Spleen (tissue), 7 donors: ENCODE data around the gene AADAC.

Experiments used
- CTCF ChIP-seq, 11 experiments: fragments of 200-600 bp in 7 of 11; fragments of 450-650 bp in 4 of 11; sonication (generic) in 4 of 11; IDR thresholded peaks in 8 of 11; conservative IDR thresholded peaks in 3 of 11; 1 replicate in 7 of 11; 2 replicates in 4 of 11; pipeline versions ENCODE4 v1.4.0 to v1.8.0; 2016 to 2021; ENCODE audit warnings: antibody characterized with exemption in 11 of 11, inconsistent platforms in 4 of 11, mild to moderate bottlenecking in 1 of 11
- POLR2A ChIP-seq, 3 donors: fragments of 450-650 bp; IDR thresholded peaks; one replicate each; pipeline ENCODE4 v1.5.1; 2017; ENCODE audit warnings: antibody characterized with exemption in 3 of 3, mild to moderate bottlenecking in 1 of 3
- POLR2AphosphoS5 ChIP-seq, 3 donors: sonication (generic); formaldehyde crosslinking; IDR thresholded peaks; one replicate each; pipeline ENCODE4 v1.5.1; 2017; ENCODE audit warnings: antibody characterized with exemption in 3 of 3
- donor health status: DM: no; HTN: no; CAD: no; lungs with moderate emphysema.
- donor health status: DM: no; HTN: no; CAD: no.
- donor health status: DM: no; HTN: no; CAD: no.

DNA sequence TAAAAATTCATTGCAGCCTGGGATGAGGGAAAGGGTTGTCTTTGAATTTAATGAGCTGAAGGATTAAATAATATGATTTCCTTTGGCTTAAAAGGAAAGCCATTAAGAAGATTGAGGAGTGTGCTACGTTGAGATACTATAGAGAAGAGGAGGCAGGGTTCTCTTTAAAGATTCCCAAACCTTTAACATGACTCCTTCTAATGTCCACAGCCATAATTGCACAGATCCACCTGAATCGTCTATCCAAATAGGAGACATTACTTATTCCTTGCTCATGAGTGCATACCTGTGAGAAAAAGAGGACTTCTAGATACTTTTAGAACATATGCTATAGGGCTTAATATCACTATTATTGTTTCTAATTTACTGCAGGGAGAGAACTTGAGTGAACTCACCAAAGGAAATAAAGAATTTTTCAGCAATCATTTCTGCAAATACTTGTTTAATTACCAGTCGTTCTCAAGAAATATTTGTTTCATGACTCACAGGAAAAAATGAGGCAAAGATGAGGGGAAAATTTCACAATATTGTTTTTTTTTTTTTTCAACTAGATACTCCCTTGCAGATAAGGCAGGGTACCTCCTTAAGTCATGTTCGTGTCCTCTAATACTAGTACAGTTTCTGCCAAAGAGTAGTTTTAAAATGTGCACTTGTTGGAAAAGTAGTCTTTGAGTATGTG lies 50.6 kb downstream of the AADAC start:
- TF ChIP-seq CTCF (IDR thresholded peaks at IDR 0.05 in 8 of 11, conservative IDR thresholded peaks at IDR 0.05 in 3 of 11) (no peak), POLR2A (IDR thresholded peaks at IDR 0.05) (no peak), POLR2AphosphoS5 (IDR thresholded peaks at IDR 0.05) (no peak)
